Measurements from ENCODE around the gene SLC6A2.

Gene SLC6A2

DNA sequence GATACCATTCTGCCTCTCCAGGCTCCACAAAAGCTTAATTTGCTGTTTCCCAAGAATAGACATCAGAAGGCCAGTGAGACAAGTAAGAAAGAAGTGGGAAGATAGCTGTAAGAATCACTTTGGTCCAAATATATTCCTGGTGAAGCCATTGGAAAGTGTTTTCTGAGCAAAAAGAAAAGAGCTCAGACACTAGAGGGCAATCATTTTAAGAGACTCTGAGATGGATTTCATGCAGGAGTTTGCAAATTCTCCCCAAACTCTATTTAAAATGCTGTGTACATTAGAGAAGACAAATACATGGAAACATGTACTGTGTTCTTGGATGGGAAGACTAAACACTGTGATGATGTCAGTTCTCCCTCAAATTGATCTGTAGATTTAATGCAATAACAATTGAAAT is 8.0 kb upstream of the SLC6A2 start:
- DNase-seq: no peak

DNA sequence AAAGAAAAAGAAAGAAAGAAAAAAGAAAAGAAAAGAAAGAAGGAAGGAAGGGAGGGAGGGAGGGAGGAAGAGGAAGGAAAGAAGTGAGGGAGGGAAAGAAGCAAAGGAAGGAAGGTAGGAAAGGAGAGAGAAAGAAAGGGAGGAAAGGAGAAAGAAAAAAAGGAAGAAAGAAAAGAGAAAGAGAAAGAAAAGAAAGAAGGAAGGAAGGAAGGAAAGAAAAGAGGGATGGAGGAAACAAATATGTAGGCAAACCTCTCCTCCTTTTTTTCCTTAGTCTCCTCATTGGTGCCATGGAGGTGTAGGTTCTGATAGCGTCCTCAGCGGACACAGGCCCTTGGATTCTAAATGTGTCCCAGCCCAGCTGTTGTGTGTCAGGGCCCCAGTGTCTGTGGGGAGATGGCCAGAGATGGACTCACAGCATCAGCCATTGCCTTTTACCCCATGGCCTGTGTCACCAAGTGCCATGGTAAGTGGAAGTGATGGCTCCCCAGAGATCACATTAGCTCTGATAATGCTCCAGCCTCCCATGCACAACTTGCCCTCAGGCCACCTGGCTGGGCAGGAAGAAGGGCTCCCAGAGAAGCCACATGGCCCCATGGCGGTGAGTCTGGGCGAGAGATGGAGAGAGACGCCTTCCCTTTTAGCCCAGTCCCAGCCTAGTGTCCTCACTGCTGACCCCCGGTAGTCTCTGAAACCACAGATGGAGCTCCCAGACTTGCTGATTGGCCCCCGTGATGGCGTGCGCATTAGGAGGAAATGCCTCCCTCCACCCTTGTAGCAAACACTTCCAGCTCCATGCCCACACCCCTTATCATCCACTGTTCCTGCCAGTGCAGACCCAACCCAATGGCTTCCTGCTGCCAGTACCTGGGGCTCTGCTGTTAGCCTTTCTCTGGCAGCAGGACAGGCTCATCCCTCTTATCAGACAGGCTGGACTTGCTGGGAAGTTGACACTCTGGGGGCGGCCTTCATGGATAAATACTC is 3.7 kb upstream of the SLC6A2 start:
- DNase-seq: no peak

DNA sequence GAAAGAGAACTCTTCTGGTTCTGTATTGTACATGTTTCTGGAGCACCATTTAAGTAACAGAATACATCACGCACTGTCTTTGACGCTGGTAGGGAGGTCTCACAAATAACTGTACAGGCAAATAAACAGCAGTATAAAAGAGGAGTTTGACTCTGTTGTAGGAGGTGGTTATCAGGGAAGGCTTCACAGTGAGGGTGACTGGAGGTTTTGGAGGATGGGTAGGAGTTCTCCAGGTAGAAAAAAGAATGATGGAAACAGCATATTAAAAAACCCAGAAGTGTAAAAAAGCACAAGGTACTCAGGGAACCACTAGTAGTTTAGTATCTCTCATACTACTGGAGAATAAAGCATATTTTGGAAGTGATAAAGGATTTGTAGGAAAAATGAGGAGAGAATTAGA is 2.7 kb upstream of the SLC6A2 start:
- no peak for DNase-seq

DNA sequence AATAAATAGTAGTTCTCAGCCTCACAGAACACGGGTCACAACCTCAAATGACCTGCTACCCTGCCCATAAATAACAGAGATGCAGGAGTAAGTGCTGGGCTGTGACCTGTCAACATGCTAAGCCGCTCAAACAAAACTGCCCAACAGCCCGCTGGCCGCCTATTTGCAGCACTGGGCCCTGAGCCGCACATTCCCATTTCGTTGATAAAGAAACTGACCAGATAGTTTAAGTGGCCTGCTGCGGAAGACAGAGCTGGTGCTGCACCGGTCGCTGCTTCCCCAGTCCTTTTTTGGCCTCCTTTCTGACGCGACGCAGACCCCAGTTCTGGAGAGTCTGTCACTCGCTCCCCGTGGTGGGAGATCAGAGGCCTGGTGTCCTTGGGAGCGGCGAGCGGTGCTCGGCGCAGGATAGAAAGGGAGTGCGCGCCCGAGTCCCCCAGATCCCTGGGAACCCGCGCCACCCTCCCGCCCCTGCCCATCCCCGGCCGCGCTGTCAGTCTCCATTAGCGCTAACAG is 349 bp upstream of the SLC6A2 start:
- DNase-seq: no peak

DNA sequence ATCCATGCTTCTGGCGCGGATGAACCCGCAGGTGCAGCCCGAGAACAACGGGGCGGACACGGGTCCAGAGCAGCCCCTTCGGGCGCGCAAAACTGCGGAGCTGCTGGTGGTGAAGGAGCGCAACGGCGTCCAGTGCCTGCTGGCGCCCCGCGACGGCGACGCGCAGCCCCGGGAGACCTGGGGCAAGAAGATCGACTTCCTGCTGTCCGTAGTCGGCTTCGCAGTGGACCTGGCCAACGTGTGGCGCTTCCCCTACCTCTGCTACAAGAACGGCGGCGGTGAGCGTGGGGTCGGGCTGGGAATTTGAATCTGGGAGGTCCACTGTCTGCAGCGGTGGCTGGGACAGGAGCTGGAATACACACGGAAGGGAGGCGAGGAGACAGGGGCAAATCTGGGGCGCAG is 904 bp downstream of the SLC6A2 start:
- no peak for DNase-seq

DNA sequence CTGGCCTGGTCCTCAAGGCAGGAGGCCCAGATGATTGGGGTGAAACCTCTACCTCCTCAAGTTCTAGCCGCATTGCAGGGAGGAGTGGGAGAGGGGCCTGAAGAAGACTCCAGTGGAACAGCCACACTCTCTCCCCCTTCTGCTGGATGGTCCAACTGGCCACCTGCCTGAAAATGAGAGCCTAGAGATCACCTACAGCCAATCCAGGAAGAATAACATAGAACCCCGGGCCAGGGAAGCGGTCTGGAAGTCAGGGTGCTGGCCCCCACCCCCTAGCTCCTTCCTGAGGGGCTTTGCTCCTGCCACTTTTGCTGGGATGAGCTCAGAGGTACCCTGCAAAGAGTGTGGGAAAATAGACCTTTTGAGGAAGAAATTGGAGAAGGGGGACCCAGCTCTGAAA is 1.8 kb downstream of the SLC6A2 start:
- DNase-seq: no peak

DNA sequence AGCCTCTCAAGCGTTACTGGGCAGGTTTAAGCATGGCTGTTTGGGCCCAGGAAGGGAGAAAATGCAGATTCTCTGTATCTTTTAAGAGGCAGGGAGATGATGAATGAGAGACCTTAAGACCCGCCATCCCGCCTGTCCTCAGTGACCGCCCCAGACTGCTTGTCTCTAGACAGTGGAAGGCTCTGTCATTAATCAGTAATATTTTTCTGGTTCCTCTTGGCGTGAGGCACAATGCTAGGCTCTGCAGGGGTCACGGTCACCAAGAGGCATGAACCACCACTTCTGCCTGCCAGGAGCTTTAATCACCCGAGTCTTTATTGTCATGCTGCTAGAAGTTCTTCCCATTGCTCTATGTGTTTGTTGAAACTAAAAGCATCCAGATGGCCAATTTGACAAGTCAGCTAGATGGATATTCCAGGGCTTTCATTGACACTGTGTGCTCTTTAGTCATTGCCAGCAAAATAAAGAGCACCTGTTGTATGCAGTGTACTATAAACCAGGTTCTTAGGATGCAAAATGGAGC is 3.2 kb downstream of the SLC6A2 start:
- no peak for DNase-seq

DNA sequence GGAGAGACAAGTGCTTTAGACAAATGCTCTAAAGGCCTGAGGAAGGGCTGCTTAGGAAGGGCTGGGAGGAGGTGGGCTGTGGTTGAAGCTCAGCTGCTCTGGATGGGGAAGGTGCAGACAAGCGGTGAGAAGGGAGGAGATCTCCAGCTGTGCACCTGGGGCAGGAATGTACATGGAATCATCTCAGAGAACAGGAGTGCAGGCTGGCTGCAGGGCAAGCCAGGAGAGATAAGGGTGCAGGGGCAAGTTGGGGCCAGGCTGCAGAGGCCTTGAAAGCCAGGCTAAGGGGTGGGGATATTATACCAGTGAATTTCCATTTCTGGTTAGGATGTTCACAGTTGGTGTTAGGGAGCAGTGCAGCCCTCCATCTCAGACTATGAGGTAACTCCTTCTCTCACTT is 4.2 kb downstream of the SLC6A2 start:
- DNase-seq: no peak

DNA sequence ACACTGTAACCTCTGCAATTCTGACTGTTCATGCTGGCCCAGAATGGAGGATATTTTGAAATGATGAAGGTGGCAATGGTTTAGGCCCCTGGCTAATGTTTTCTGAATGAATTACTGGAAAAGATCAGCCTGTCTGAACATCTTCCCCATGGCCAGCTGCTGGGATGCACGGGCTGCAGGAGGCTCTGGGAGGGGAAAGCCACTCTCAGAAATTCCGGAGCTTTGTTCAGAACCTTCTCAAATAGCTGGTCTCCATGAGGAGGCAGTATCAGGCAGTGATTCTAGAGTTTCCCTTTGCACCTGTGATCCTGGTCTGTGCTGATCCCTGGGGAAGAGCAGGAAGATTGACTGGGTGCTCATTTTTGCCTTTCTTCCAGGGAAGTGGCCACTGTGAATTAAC is 5.0 kb downstream of the SLC6A2 start:
- no peak for DNase-seq

DNA sequence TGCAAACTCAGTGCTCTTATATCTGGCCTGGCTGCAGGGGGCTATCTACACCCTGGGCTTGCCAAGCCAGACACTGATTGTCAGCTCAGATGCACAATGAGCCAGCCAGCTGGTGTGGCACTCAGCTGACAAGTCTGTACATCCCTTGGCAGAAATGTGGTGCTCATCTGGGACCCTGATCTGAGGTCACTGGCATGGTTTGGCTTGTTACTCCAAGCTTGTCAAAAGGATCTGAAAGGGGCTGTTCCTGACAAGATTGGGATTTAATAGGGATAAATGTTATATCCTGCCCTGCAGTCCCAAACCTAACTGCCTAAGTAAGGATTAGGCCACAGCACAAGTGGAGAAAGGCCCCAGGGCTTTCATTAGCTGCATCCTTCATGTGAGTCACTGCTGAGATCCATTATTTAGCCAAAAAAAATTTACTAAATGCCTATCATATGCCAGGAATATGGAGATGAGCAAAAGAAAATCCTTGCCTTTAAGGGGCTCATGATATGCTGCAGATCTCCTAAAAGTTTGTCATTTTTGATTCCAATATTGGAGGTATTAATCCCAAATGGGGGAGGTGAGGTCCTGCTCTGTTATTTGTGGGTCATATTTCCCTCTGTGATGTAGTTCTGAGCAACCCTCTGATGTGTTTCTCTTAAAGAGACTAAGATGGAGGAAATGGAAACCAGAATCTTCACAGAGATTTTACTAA is 6.3 kb downstream of the SLC6A2 start:
- DNase-seq: no peak

DNA sequence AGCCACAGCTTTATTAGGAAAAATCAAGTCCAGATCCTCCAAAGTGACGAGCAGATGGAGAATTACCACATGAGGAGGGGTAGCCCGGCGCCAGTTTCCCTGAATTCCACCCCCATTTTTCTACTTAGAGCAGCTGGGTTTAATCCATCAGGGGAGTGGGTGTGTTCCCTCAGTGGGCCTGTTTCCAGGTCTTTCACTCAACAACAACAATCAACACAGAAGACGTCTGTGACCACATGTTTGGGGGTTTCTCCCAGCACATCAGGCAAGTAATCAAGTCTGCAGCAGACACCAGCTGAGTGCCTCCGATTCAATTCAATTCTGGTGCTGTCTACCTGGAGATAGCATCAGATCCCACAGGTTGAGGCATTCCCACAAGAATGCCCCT is 6.8 kb downstream of the SLC6A2 start:
- DNase-seq: no peak

DNA sequence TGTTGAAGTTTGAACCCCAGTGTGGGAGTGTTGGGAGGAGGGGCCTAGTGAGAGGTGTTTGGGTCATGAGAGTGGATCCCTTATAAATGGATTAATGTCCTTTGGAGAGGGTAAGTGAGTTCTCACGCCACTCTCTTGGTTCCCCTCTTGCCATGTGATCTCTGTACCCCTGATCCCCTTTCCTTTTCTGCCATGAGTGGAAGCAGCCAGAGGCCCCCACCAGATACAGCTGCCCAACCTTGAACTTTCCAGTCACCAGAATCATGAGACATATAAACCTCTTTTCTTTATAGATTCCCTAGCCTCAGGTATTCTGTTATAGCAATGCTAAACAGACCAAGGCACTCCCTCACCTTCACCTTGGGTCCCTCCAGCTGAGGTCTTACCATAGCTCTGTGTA is 7.4 kb downstream of the SLC6A2 start:
- no peak for DNase-seq

DNA sequence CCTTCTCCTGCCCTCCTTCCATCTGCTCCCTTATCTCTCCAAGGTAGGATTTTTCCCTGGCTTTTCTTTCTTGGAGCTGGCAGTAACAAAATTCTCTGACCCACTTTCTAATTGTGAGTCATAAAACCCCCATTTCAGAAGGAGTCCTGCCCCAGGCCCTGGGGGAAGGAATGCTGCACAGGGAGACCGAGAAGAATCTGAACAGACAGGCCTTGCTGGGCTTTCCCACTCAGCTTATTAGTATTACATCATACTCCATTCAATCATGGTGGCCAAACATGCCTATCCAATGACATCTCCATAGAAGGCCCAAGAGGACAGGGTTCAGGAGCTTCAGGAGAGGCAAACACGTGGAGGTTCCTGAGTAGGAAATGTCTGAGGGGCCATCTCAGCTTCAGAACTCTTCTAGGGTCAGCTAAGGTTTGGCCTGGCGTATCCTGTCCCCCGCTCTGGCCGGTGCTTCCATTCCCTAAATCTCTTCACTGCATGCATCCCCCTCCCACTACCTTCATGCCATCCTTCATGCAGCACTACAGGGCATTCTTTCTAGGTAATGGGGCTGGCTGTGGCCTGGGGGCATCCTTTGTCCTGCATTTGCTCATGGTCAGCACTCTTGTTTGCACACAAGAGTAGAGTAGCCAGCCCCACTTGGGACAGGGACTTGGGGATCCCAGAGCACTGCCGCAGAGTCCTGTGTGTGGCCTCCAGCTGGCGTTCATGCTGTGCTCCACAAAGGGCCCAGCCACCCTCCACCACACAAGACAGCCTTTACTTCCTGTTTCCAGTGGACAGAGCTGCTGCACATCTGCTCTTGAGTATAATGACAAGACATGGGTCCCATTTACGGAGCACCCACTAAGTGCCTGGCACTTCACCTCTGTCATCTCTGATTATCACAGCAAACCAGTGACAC is 8.2 kb downstream of the SLC6A2 start:
- DNase-seq: peak in 1 of 3 donors; percentile 3

DNA sequence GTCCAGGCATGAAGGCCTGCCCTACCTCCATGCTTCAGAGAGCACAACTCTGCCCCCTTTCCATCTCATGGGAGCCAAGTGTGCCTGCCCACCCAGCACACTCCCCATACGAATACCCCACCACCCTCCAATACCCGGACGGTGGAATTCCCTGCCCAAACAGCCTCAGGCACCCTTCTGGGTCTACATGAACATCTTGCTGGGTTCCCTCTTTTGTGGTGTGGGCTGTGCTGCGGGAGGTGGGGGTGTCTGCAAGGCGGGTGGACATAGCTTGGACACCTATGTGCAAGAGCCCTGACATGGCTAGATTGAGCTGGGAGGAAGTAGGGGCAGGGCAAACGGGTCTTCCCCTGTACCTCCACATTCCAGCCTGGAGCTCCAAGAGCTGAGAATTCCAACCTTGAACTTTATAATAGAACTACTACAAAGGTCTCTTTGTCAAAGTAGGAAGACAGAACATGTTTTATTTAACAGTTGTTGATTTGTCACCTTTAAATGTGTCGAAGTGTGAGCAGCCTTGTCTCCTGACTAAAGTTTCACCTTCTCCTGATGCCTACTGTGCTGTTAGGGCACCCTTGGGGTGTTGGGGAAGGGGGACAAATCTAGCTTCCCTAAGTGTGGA is 9.1 kb downstream of the SLC6A2 start:
- no peak for DNase-seq

DNA sequence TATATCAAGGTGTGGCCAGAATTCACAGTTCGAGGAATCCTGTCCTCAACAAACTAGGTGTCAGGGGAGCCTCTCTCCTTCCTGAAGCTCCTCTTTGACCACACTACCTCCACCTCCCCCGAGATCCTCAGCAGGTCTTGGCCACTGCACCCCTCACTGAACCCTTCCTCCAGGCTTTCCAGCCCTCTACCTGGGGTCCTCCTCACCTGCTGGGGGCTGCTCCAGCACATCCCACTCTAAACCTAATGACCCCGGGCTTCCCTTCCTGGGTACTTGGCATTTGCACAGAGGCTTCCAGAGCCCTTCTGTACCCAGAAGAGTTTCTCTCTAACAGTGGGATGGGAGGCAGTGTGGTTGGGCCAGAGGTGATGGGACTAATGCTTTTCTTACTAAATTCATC is 9.7 kb downstream of the SLC6A2 start:
- DNase-seq: no peak

DNA sequence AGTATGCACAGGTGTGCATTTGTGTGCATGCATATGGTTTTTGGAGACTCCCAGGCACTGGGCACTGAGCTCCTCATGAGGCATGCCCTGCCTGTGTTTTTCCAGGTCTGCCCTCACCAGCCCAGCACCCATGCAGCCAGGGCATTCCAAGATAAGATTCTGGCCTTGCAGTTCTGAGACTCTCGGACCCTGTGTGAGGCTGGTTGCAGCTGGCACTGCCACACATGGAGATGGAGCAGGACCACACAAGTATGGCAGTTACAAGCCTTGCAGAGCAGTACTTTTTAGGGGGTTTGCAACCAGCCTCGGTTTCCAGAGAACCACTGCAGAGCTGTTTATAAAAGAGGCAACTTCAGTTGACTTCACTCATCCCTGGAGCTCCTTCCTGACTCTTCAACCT is 10.2 kb downstream of the SLC6A2 start:
- no peak for DNase-seq

DNA sequence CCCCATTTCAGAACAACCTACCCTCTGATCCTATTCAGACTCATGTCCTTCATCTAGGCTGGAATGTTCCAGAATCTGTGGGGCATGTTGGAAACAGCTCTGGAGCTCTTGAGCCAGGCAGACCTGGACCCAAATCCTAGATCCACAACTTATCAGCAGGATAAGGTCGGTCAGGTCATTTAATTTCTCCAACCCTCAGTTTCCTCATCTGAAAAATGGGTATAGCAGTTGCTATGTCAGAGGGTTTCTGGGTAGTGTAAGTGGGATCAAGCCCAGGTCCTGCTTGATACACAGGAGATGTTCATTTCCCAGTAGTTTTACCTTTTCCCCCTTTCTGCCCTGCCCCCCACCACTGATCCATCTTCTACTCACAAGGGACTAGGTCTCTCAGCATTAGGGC is 12.0 kb downstream of the SLC6A2 start:
- DNase-seq: no peak

DNA sequence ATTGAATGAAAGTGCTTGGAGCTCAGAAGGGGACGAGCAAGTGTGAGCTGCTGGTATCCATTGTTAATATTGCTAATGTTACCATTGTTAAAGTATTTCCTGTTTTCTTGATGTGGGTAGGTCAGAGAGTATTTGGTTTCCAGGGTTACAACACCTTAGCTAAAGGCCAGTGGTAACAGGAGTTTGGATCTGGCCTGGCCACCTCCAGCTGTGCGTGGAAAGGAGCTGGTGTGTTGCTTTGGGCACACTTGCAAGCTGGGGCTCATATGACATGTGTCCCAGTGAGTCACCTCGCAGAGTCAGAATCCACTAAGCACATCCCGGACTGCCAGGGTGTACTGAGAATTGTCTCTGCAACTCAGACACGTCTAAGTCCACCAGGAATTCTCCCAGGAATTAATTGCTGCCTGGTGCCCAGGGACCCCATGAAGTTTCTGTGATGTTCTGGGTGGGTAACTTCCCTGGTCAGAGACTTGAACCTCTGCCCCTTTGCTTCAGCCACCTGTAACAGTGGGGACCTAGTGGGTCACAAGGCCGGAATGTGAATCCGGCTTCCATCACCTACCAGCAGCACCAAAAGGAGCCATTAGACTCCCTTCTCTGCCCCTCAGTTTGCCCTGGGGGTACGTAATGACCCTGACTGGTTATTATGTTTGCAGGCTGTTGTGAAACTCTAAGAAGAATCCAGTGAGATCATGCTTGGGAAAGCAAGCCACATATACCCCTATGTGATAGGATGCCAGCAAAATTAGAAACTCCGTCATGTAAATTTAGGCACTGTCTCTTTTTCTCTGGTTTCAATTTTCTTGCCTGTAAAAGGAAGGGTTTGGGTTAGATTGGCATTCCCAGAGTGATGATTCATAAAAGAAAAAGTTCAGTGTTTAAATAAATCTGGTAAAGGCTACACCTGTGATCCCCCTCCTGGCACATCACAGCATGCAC is 12.8 kb downstream of the SLC6A2 start:
- DNase-seq: no peak

DNA sequence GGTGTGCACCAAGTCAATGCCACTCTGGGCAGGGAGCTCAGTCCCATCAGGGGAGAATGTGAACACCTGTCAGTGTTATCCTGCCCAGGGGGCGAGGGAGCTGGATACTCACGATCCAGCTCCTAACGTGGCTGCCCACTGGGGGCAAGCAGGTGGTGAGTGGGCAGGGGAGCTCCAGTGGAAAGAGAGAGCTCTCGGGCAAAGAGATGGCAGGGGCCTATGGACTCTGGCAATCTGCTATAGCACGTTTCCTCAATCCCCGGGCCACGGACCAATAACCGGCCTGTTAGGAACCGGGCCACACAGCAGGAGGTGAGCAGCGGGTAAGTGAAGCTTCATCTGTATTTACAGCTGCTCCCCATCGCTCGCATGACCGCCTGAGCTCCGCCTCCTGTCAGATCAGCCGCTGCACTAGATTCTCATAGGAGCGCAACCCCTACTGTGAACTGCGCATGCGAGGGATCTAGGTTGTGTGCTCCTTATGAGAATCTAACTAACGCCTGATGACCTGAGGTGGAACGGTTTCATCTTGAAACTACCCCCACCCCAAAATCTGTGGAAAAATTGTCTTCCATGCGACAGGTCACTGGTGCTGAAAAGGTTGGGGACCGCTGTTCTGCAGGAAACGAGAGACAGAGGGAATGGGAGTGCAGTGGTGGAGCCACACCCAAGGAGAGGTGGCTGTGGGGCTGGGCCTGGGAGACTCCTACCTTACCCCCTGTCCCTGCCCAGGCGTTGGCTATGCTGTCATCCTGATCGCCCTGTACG is 15.6 kb downstream of the SLC6A2 start:
- no peak for DNase-seq

DNA sequence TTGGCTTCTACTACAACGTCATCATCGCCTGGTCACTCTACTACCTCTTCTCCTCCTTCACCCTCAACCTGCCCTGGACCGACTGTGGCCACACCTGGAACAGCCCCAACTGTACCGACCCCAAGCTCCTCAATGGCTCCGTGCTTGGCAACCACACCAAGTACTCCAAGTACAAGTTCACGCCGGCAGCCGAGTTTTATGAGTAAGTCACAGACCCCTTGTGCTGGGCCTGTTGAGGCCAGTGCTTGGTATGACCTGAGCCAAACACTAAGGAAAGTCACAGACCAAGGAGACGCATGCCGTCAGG is 16.1 kb downstream of the SLC6A2 start:
- DNase-seq: no peak

DNA sequence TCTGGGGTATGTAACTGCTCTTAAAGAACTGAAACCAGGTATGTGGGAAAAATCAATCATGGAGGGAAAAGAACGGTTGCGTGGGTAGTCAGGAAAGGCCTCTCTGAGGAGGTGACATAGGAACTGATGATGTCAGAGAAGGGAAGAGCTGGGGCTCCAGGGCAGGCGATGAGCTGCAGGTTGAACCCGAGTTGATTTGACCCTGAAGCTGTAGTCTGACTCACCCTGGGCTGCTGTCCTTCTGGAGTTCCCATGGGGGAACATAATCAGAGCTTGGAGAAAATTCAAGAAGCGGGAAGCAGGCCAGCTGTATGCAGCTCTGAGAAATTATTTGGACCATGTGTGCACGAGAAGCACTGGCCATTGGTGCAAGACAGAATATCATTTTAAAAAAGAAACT is 16.7 kb downstream of the SLC6A2 start:
- no peak for DNase-seq

All from suppressor macrophage treated with lipopolysaccharide for 1 hour (primary cell).